B cell (primary cell): ENCODE results near the gene DIP2A. TPM values are rescaled to one million over a fixed set of nuclear protein-coding genes. Genes with fewer than 3 reads are reported as not detected.

Source experiments
- ATAC-seq: fragments of 200-7000 bp; cut with Tn5 transposase; one replicate; pipeline ENCODE4 v1.10.0; 2021; ENCODE audit warnings: low read depth, mild to moderate bottlenecking, moderate number of reproducible peaks, moderate library complexity
- CTCF ChIA-PET: fragments of 350-600 bp; sonication (Branson Sonifier 250); formaldehyde crosslinking; loops from one replicate; lab custom pipeline; 2021; ENCODE audit warnings: antibody characterized with exemption, inconsistent platforms; lab: Charles Lee
- POLR2A ChIA-PET: fragments of 350-600 bp; sonication (Branson Sonifier 250); formaldehyde crosslinking; loops from one replicate; lab custom pipeline; 2021; ENCODE audit warnings: antibody characterized with exemption; lab: Charles Lee
- DNase-seq: peaks from one replicate; pipeline ENCODE4 v3.0.0; 2013
- H2AFZ ChIP-seq: 2 replicates; pipeline ENCODE4 v1.6.1; 2012; ENCODE audit warnings: mild to moderate bottlenecking, low read depth, low read length; ENCODE audit not compliant: insufficient read depth, poor library complexity, severe bottlenecking
- H3K27ac ChIP-seq, 2 donors: 1 replicate in 1 of 2; 2 replicates in 1 of 2; pipeline ENCODE4 v1.5.1; 2012 to 2013; ENCODE audit warnings: low read length in 2 of 2, mild to moderate bottlenecking in 2 of 2, moderate library complexity in 1 of 2
- H3K27me3 ChIP-seq, 4 experiments: fragments of 200-600 bp in 1 of 4; sonication (generic) in 1 of 4; replicated peaks in 1 of 4; 1 replicate in 2 of 4; 2 replicates in 2 of 4; pipeline versions ENCODE4 v1.6.1 to v1.7.0; 2013 to 2016; ENCODE audit warnings: low read length in 3 of 4, mild to moderate bottlenecking in 2 of 4, mixed read lengths in 1 of 4, moderate library complexity in 1 of 4; ENCODE audit not compliant: insufficient read depth in 4 of 4, control insufficient read depth in 3 of 4; ENCODE audit errors: control extremely low read depth in 1 of 4
- H3K36me3 ChIP-seq, 2 experiments: replicated peaks in 1 of 2; 1 replicate in 1 of 2; 2 replicates in 1 of 2; pipeline versions ENCODE4 v1.6.1 to v1.7.1; 2013; ENCODE audit warnings: low read length in 1 of 2; ENCODE audit not compliant: insufficient read depth in 2 of 2, control insufficient read depth in 1 of 2; ENCODE audit errors: control extremely low read depth in 1 of 2, extremely low read depth in 1 of 2
- H3K4me1 ChIP-seq, 2 donors: fragments of 200-600 bp in 1 of 2; sonication (generic) in 1 of 2; 1 replicate in 1 of 2; 2 replicates in 1 of 2; pipeline versions ENCODE4 v1.5.1 to v1.6.1; 2013 to 2017; ENCODE audit warnings: low read length in 2 of 2; ENCODE audit not compliant: control insufficient read depth in 2 of 2, insufficient read depth in 2 of 2
- H3K4me2 ChIP-seq: replicated peaks from 2 replicates; pipeline ENCODE3; 2012; ENCODE audit warnings: mild to moderate bottlenecking, low read depth, low read length; ENCODE audit not compliant: poor library complexity, severe bottlenecking
- H3K4me3 ChIP-seq, 5 experiments: fragments of 200-600 bp in 1 of 5; sonication (generic) in 1 of 5; 1 replicate in 3 of 5; 2 replicates in 2 of 5; pipeline versions ENCODE4 v1.5.1 to v1.7.0; 2011 to 2016; ENCODE audit warnings: low read length in 4 of 5, mild to moderate bottlenecking in 4 of 5, low read depth in 2 of 5, control low read depth in 1 of 5, moderate library complexity in 1 of 5; ENCODE audit not compliant: insufficient read depth in 1 of 5; ENCODE audit errors: control extremely low read depth in 1 of 5, extremely low read depth in 1 of 5
- H3K79me2 ChIP-seq: fragments of 200-600 bp; sonication (generic); one replicate; pipeline ENCODE4 v1.6.0; 2016; ENCODE audit warnings: low read length; ENCODE audit not compliant: control insufficient read depth, insufficient read depth
- H3K9ac ChIP-seq: fragments of 200-600 bp; sonication (generic); 2 replicates; pipeline ENCODE4 v1.6.1; 2017; ENCODE audit warnings: mild to moderate bottlenecking, low read length, moderate library complexity
- H3K9me3 ChIP-seq, 3 donors: one replicate each; pipeline versions ENCODE4 v1.6.1 to v1.7.1; 2013; ENCODE audit warnings: low read length in 2 of 3; ENCODE audit not compliant: control insufficient read depth in 2 of 3, insufficient read depth in 1 of 3; ENCODE audit errors: control extremely low read depth in 1 of 3
- H4K20me1 ChIP-seq: 2 replicates; pipeline ENCODE4 v1.6.0; 2012; ENCODE audit warnings: mild to moderate bottlenecking, low read length; ENCODE audit not compliant: insufficient read depth, control insufficient read depth, poor library complexity, severe bottlenecking
- H3K27ac Mint-ChIP-seq: one replicate; pipeline ENCODE4 v1.8.0; 2021; ENCODE audit warnings: mixed read lengths
- H3K27me3 Mint-ChIP-seq: one replicate; pipeline ENCODE4 v1.8.0; 2021; ENCODE audit warnings: mixed read lengths
- H3K4me1 Mint-ChIP-seq: one replicate; pipeline ENCODE4 v1.8.0; 2021; ENCODE audit warnings: mixed read lengths
- H3K4me3 Mint-ChIP-seq: one replicate; pipeline ENCODE4 v1.8.0; 2021; ENCODE audit warnings: mixed read lengths
- H3K9me3 Mint-ChIP-seq: one replicate; pipeline ENCODE4 v1.8.0; 2022; ENCODE audit warnings: mixed read lengths; ENCODE audit not compliant: insufficient read depth
- CTCF ChIP-seq: fragments of 200-600 bp; IDR thresholded peaks from one replicate; pipeline ENCODE4 v1.8.0; 2022; ENCODE audit warnings: antibody characterized with exemption, mild to moderate bottlenecking
- EZH2 ChIP-seq: IDR thresholded peaks from 2 replicates; pipeline ENCODE4 v1.6.1; 2012; ENCODE audit warnings: borderline replicate concordance, low read depth, mild to moderate bottlenecking, moderate library complexity, low read length; ENCODE audit not compliant: insufficient read depth, poor library complexity, severe bottlenecking
- WGBS: methylation state at CpG from one replicate; pipeline ENCODE4 v1.1.5; 2013; ENCODE audit warnings: missing lambda C conversion rate; ENCODE audit not compliant: insufficient coverage; 5-methylcytosine and 5-hydroxymethylcytosine counted together
- intact Hi-C: fragments of 100-400 bp; cut with micrococcal nuclease; formaldehyde crosslinking; loops from one replicate; pipeline ENCODE4 v1.10.0; 2022
- polyA plus RNA-seq: library from polyadenylated mRNA; depleted of rRNA; stranded (reverse); fragments of >200 nt; gene quantifications from 2 replicates; pipeline ENCODE4 v1.2.3, GENCODE V29; 2012
- total RNA-seq, 2 donors: library from RNA; stranded (reverse); fragments of 120-200 nt in 1 of 2; gene quantifications; 1 replicate in 1 of 2; 2 replicates in 1 of 2; pipeline versions ENCODE4 v1.2.3 to v1.2.4, GENCODE V29; 2013 to 2022

The DIP2A gene
- total and polyA plus RNA-seq, 2 donors (not counting 1 experiment from before 2014, with no cell fraction given), result 40.4 to 59.0 TPM

DNA sequence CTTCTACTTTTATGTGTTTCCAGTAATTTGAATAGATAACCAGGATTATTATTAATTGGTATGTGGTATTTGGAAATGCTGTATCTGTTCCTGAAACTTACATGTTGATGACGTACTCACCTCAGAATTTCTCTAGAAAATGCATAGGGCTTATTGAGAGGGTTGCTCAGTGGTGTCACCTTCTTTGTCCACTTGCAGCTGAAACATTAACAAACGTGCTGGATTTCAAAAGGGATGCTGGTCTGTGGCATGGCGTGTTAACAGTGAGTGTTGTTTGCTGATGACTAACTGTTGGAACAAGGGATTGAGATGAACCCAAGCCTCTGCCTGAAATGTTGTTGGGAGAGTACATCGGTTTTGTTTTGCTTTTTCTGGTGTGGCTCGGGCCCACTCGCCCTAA, 78.3 kb downstream of the DIP2A start:
- no peak overlapping the region for H3K9ac ChIP-seq
- H3K4me1 ChIP-seq, result no peaks in the 10 kb centered on the region
- no peak overlapping the region for H3K4me3 ChIP-seq
- H3K79me2 ChIP-seq, result no peaks in the 10 kb centered on the region
- DNase-seq (no peak), ATAC-seq (no peak)
- H3K27ac ChIP-seq, result no peak overlapping the region
- Mint-ChIP-seq H3K27ac (no peak overlapping the region), H3K4me3 (no peak overlapping the region), H3K27me3 (no peaks in the 10 kb centered on the region), H3K4me1 (no peaks in the 10 kb centered on the region), H3K9me3 (no peaks in the 10 kb centered on the region)
- WGBS, result 93% methylated on average over 6 of the region's 6 CpGs
- intact Hi-C loops, result no loop called here
- no peak for TF ChIP-seq EZH2
- TF ChIP-seq CTCF, result no peak
- peaks cover under 1 to 52% of the 10 kb centered on the region in 2 experiments for H3K36me3 ChIP-seq
- no peaks in the 10 kb centered on the region for H4K20me1 ChIP-seq
- no peaks in the 10 kb centered on the region for H3K9me3 ChIP-seq
- POLR2A ChIA-PET, result no interaction called here
- H3K27me3 ChIP-seq, result no peaks in the 10 kb centered on the region
- H3K4me2 ChIP-seq, result no peak overlapping the region
- CTCF ChIA-PET, result no interaction called here
- H2AFZ ChIP-seq, result no peak overlapping the region

GRCh38 chr21:46538262-46538661, 79.6 kb downstream of the DIP2A start:
- ChIA-PET POLR2A (no interaction called here), CTCF (no interaction called here)
- over 99% methylated on average over 15 of the region's 16 CpGs for WGBS
- no peak for ATAC-seq
- no peaks in the 10 kb centered on the region for H3K27me3 Mint-ChIP-seq
- no peaks in the 10 kb centered on the region for H3K4me1 Mint-ChIP-seq
- intact Hi-C loops, result no loop called here
- Histone ChIP-seq H3K9me3 (no peaks in the 10 kb centered on the region), H3K79me2 (no peaks in the 10 kb centered on the region), H2AFZ (no peak overlapping the region), H3K27me3 (no peaks in the 10 kb centered on the region), H4K20me1 (no peaks in the 10 kb centered on the region), H3K4me1 (no peaks in the 10 kb centered on the region), H3K36me3 (peaks cover 0 to 59% of the 10 kb centered on the region in 2 experiments), H3K27ac (no peak overlapping the region), H3K4me3 (no peak overlapping the region), H3K9ac (no peak overlapping the region), H3K4me2 (no peak overlapping the region)
- no peak for TF ChIP-seq EZH2
- TF ChIP-seq CTCF, result no peak
- no peak overlapping the region for H3K4me3 Mint-ChIP-seq
- no peak for DNase-seq
- no peaks in the 10 kb centered on the region for H3K9me3 Mint-ChIP-seq
- H3K27ac Mint-ChIP-seq, result no peak overlapping the region
